Measurements from ENCODE around the gene CCDC88A. TPM values are rescaled to one million over a fixed set of nuclear protein-coding genes. Genes with fewer than 3 reads are reported as not detected.
A peak's percentile ranks its signal among the peaks of the same experiment; 100 is the strongest.

Gene CCDC88A
- total RNA-seq, 1 experiment from 2014 or later: 27.2 TPM

GRCh38 chr2:55420439-55420725 is 726 bp upstream of the CCDC88A start:
- RAD21 ChIA-PET (ENCODE audit: low non-redundant PET in 1 of 2, low total read pairs in 2 of 2, uncharacterized antibody in 2 of 2, unreplicated experiment in 2 of 2): no interaction called here
- H3K4me2 ChIP-seq (ENCODE audit: low read length): peak overlapping the region; percentile 84
- POLR2A ChIA-PET: interaction anchor here (0.7 to 1.3 kb wide), 4 partner anchors 11 to 235 kb away, joined by 4 to 5 read pairs (median 4); partner anchors contain the start of gene CFAP36
- no peak overlapping the region for H3K27ac ChIP-seq (ENCODE audit: low read depth, low read length)
- CTCF ChIA-PET: interaction anchor here (1.1 kb wide), 1 partner anchor 15 kb away, joined by 3 read pairs; no protein-coding TSS in a partner anchor
- H3K4me1 ChIP-seq (ENCODE audit: control insufficient read depth in 1 of 2, insufficient read depth in 2 of 2, low read length in 2 of 2): peaks cover 4 to 22% of the 10 kb centered on the region in 2 experiments; a peak in 3 of 4 replicates
- intact Hi-C loops (cut with micrococcal nuclease): no loop called here
- no peaks in the 10 kb centered on the region for H3K9me2 ChIP-seq (ENCODE audit: insufficient read depth)
- no peaks in the 10 kb centered on the region for H3K27me3 ChIP-seq (ENCODE audit: insufficient read depth, low read length)
- ATAC-seq (peak; percentile 2; the same call in 1 of the 2 replicates), DNase-seq (ENCODE audit: low read depth, low spot score) (no peak)
- H2AFZ ChIP-seq (ENCODE audit: low read depth, low read length, poor library complexity, severe bottlenecking): peak overlapping the region; percentile 86
- BruUV-seq (replicated peaks): no TSS peak
- peak overlapping the region; percentile 53 to 71 for H3K4me3 ChIP-seq (replicated peaks in 1 of 2; ENCODE audit: low read depth in 1 of 2, low read length in 2 of 2)
- H3K9me3 ChIP-seq (ENCODE audit: control insufficient read depth in 1 of 2, insufficient read depth in 1 of 2, low read depth in 1 of 2, low read length in 2 of 2): no peaks in the 10 kb centered on the region
- peak overlapping the region; percentile 39 for H3K9ac ChIP-seq (ENCODE audit: low read length)
- no peaks in the 10 kb centered on the region for H3K36me3 ChIP-seq (ENCODE audit: control insufficient read depth in 1 of 2, insufficient read depth in 2 of 2, low read length in 2 of 2)
- TF ChIP-seq FOSL1 (IDR thresholded peaks at IDR 0.05; ENCODE audit: low read depth) (no peak), MAX (IDR thresholded peaks at IDR 0.05) (peak; percentile 15; the same call in 1 of the 2 replicates)
- no peaks in the 10 kb centered on the region for H3K79me2 ChIP-seq (ENCODE audit: insufficient read depth, low read length)
- no peaks in the 10 kb centered on the region for H4K20me1 ChIP-seq (ENCODE audit: insufficient read depth)

GRCh38 chr2:55419233-55419678 is 400 bp downstream of the CCDC88A start:
- ATAC-seq: peak; percentile 33
- Histone ChIP-seq H3K36me3 (ENCODE audit: control insufficient read depth in 1 of 2, insufficient read depth in 2 of 2, low read length in 2 of 2) (no peaks in the 10 kb centered on the region), H3K79me2 (ENCODE audit: insufficient read depth, low read length) (no peaks in the 10 kb centered on the region), H3K27me3 (ENCODE audit: insufficient read depth, low read length) (no peaks in the 10 kb centered on the region), H3K4me1 (ENCODE audit: control insufficient read depth in 1 of 2, insufficient read depth in 2 of 2, low read length in 2 of 2) (peaks cover 4 to 16% of the 10 kb centered on the region in 2 experiments; a peak in 2 of 4 replicates), H3K9me2 (ENCODE audit: insufficient read depth) (no peaks in the 10 kb centered on the region), H3K9ac (ENCODE audit: low read length) (peak overlapping the region; percentile 64), H3K4me3 (replicated peaks in 1 of 2; ENCODE audit: low read depth in 1 of 2, low read length in 2 of 2) (peak overlapping the region; percentile 71 to 76), H4K20me1 (ENCODE audit: insufficient read depth) (no peaks in the 10 kb centered on the region), H3K4me2 (ENCODE audit: low read length) (peak overlapping the region; percentile 84), H3K9me3 (ENCODE audit: control insufficient read depth in 1 of 2, insufficient read depth in 1 of 2, low read depth in 1 of 2, low read length in 2 of 2) (no peaks in the 10 kb centered on the region), H3K27ac (ENCODE audit: low read depth, low read length) (peak overlapping the region; percentile 63), H2AFZ (ENCODE audit: low read depth, low read length, poor library complexity, severe bottlenecking) (peak overlapping the region; percentile 55)
- POLR2A ChIA-PET: interaction anchor here (0.9 to 1.3 kb wide), 3 partner anchors 12 to 234 kb away, joined by 4 to 5 read pairs (median 5); partner anchors contain the start of gene CFAP36
- no peak for DNase-seq (ENCODE audit: low read depth, low spot score)
- CTCF ChIA-PET: interaction anchor here (1.1 kb wide), 1 partner anchor 16 kb away, joined by 3 read pairs; no protein-coding TSS in a partner anchor
- intact Hi-C loops (cut with micrococcal nuclease): loop anchor here (5.0 kb wide), 1 partner anchor 198 kb away; the partner anchor contains the start of gene PPP4R3B
- TF ChIP-seq SIN3A (IDR thresholded peaks at IDR 0.05; ENCODE audit: low read depth): no peak
- no peak for TF ChIP-seq SRF (IDR thresholded peaks at IDR 0.05; ENCODE audit: low read depth)
- no peak for TF ChIP-seq POLR2AphosphoS5 (IDR thresholded peaks at IDR 0.05; ENCODE audit: low read depth, low read length)
- BruUV-seq (replicated peaks): TSS peak; percentile 68
- RAD21 ChIA-PET (ENCODE audit: low non-redundant PET in 1 of 2, low total read pairs in 2 of 2, uncharacterized antibody in 2 of 2, unreplicated experiment in 2 of 2): no interaction called here

All from HCT116 (cell line).